GM21717 (cell line): ENCODE measurements around the gene GRIP2.

ENCODE experiments used
- ATAC-seq: cut with Tn5 transposase; IDR thresholded peaks from one replicate; pipeline ENCODE4 v1.9.1; 2021; ENCODE audit warnings: mild to moderate bottlenecking, moderate library complexity; ENCODE audit not compliant: unreplicated experiment

The GRIP2 gene

GRCh38 chr3:14541646-14542045, 1.5 kb upstream of the GRIP2 start:
- ATAC-seq = no peak

DNA sequence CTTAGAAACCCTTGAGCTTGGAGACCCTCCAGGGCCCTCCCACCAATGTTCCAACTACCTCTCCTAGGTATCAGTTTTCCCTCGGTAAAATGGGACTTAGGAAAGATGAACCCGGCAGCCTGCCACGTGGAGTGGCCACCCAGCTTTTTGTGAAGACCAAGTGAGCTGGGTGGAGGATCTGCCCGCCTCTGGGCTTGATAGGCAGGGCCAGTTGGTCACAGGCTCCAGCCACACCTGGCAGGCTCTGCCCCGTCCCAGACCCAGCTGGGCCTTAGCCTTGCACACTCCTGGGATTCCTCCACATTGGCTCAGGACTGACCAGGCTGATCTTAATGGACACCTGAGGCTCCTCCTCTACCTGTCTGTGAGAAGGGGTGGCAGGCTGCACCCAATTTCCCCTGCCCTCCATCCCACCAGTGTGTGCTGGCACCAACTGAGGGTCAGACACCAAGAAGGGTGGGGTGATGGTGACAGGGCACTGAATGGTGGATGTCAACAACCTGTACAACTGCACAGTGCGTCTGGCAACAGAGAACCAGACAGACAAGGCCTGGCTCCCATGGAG, 761 bp upstream of the GRIP2 start:
- ATAC-seq = no peak

GRCh38 chr3:14539384-14539741, 779 bp downstream of the GRIP2 start:
- ATAC-seq = no peak

- no peak for ATAC-seq
Observed at GRCh38 chr3:14538451-14539088, 1.6 kb downstream of the GRIP2 start.

- no peak for ATAC-seq
Observed at GRCh38 chr3:14537590-14538450, 2.3 kb downstream of the GRIP2 start.

- ATAC-seq = no peak
Observed at GRCh38 chr3:14536837-14537589, 3.1 kb downstream of the GRIP2 start.

GRCh38 chr3:14536055-14536815, 3.9 kb downstream of the GRIP2 start:
- ATAC-seq = no peak

DNA sequence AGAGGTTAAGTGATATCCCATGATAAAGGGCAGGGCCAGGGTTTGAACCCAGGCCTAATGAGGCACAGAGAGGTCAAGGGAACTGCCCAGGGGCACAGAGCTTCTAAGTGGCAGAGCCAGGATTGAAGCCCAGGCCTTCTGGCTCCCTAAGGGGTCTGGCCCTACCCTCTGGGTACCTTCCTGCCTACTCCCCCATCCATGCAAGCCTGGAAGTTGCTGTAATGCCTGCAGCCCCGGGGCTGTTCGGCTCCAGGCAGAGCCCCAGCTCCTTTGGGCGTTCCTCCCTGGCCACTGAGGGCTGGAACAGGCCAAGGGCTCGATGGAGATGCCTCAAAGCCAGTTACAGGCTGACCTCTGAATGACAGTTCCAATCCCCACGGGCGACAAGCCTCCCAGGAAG, 4.5 kb downstream of the GRIP2 start:
- ATAC-seq = no peak

DNA sequence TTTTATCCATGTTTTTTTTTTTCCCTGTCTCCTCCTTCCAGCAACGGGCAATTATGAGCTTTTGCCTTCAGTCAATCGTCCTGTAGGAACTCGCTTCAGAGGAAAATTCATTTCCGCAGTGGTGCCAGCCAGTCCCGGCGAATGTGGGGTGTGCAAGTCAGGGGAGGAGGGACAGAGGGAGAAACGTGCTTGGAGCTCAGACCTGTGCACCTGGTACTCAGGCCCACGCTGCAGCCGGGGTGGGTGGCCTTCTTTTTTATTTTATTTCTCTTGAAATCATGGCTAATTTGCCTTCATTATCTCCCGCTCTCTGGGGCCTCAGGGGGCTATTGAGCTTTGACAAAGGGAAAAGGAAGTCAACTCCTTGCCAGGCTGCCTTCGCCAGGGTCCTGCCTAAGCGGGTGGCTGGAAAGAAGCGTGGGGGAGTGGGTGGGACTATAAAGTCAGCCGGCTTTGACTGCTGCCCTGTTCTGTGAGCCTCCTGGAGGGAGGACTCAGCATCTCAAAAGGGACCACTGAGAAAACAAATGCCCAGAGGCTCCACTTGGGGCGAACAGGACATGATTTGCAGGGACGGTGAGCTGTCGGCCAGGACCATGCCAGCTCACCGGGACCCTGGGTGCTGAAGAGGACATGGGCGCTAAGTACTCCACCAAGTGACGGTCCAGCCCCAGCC, 5.5 kb downstream of the GRIP2 start:
- no peak for ATAC-seq

- ATAC-seq = no peak
Observed at GRCh38 chr3:14533457-14533958, 6.6 kb downstream of the GRIP2 start.

DNA sequence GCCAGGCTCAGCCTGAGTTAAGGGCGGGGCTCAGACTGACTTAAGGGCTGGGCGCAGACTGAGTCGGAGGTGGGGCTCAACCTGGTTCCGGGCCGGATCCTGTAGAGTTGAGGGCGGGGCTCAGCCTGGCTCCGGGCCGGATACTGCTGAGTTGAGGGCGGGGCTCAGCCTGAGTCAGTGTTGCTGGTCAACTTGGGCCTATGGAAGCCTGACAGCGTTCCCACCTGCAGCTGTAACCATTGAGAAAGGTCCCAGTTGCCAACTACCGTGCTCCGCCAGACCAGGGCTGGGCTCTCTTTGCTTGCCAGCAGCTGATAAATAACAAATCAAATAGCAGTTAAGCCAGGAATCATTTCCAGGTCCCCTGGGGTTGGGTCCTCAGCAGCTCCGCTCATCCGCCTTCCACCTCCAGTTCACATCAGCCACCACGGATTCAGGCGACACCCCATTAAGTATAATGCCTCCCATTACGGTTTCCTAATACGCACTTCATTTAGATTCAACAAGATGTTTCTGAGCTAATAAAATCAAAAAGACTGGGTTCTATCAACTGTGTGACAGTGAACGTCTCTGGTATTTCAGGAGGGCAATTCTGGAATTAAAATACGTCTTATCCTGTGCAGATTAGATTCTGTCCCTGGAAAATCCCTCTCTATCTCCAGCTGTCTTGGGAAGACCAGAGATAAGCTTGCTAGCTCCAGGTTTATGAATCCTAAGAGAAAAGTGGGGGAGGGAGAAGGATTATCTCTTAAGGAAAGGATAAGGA, 7.3 kb downstream of the GRIP2 start:
- ATAC-seq = no peak

DNA sequence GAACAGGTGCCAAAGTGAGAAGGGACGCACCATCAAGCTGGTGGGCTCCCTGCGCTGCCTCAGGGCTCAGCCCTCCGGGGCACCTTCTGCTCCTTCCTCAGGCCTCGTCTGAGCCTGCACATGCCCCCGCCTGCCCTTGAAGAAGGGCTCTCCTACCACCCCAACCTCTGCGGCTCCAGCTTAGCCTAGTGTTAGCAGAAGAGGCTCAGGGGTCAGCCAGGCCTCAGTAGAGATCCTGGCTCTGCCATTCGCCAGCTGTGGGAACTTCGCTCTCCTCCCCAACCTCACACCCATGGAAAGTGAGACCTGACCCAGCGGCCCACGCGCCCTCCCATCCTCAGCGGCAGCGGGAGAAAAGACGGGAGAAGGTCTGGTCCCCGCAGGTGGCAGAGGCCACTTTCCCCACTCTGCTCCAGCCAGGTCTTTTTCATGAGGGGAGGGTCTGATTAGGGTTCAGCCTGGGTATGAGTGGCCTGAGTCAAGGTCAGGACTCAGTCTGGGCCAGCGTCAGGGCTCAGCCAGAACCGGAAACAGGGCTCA, 8.2 kb downstream of the GRIP2 start:
- ATAC-seq = no peak

DNA sequence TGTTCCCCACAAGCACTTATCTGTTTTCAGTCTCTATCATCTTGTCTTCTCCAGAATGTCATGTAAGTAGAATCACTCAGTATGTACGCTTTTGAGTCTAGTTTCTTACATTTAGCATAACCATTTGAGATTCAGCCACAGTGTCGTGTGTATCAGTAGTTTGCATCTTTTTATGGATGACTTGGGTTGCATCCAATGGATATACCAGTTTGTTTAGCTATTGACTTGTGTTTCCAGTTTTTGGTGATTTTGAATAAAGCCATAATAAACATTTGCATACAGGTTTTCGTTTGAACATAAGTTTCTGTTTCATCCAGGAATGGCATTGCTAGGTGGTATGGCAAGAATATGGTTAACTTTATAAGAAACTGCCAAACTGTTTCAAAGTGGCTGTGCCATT, 12.1 kb downstream of the GRIP2 start:
- no peak for ATAC-seq

DNA sequence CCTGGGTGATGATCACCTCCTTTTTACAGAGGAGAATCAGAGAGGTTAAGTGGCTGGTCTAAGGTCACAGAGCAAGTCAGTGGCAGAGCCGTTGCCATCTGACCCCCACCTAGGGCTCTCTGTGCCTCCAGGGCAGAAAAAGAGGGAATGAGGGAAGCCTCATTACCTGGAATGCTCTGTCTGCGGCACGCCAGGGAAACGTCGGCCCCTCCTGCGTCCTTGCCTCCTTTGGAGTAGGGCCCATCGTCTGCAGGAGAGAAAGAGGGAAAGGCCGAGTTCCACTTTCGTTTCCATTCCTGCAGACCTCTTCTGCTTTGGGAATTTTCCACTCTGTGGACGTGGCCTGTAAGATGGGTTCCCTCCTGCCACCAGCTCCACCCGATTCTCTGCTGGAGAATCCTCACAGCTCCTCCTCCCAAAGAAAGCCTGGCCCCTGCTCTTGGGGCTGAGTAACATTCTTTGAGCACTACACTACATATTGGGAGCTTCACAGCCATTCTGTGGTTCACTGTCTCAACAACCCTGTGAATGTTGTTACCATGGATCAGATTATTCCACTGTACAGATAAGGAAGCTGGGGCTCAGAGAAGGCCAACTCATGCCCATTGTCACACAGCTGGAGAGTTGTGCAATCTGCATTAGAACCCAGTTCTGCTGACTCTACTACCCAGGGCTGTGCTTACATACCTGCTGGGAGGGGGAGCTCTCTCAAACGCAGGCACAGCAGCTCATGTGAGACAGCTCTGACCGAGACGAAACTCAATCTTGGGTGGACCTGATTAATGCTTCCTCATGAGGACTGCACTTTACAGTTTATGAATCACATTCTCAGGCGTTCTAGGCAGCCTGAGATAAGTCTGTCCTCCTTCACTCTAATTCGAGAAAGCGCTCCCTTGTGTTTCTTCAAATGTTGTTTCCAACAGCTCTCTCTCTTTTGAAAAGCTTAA, 14.2 kb downstream of the GRIP2 start:
- no peak for ATAC-seq

DNA sequence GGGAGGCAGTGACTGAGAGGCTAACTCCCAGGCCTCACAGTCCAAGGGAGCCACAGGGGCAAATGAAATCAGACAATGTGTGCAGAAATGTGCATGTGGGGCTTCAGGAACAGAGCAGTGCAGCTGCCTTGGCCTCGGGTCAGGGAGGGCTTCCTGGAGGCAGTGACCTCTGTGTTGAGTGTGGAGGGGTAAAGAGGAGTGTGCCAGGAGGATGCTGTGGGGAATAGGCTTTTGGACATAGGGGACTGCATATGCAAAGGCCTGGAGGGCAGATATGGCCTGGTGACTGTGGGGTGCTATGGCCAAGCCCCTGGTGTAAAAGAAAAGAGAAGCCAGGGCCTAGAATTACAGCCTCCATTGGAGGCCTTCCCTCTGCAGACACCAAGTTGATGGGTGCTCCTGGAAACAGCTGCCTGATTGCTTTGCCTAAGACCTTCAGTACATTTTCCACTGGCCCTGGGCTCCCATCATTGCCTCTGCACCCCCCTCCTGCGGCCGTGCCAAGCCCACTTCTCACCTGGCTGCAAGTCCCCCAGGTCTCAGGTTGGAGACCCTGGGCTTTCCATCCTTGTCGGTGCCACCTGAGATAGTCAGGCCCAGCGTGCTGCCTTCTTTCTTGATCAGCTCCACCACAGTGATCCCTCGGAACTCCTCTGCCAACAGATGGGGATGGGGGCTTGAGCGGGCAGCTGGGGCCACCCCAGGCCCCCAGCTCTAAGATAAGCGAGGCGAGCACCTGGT, 15.1 kb downstream of the GRIP2 start:
- ATAC-seq = no peak

DNA sequence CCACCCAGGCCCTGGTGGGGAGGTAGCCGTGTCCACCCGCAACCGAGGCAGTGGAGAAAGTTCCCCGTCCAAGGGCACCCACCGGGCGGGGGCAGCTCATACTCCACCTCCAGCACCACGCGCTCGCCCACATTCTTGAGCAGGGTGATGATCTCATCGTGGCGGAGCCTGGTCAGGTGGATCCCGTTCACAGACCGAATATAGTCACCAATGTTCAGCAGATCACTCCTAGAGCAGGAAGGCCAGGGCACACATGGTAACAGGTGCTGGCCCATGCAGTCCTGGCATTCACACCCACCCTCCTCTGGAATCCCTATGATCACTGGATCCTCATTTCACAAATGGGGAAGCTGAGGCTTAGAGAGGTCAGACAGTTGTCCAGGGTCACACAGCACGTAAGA, 15.8 kb downstream of the GRIP2 start:
- ATAC-seq = no peak

DNA sequence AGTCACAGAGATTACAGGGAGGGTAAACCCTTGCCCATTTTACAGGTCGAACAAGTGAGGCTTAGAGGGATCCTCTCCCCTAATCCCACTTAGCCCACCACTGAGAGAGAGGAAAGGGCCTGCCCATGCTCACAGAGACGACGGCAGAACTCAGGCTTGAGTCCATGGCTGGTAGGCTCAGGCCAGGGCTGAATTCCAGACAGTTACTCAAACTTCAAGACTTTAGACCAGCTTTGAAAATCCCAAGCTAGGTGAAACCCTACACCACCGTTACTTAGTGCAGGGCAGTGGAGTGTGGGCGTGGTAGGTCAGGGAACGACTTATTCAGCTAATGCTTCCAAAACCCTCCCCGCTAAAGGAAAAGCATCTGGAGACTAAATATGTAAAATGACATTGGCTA, 16.4 kb downstream of the GRIP2 start:
- ATAC-seq = no peak
